H1 (cell line): ENCODE measurements around the gene FITM1. TPM values are rescaled to one million over a fixed set of nuclear protein-coding genes. Genes with fewer than 3 reads are reported as not detected.

Experiments
- BACH1 ChIP-seq: IDR thresholded peaks from 2 replicates; pipeline ENCODE4 v1.6.1; 2012; ENCODE audit warnings: low read length, improper control_type of control experiment
- BCL11A ChIP-seq, 2 experiments: IDR thresholded peaks; one replicate each; pipeline ENCODE4 v1.6.1; 2011; ENCODE audit warnings: low read depth in 2 of 2, low read length in 2 of 2, mild to moderate bottlenecking in 2 of 2
- CBX5 ChIP-seq: fragments of 300-800, 300-1000 bp; sonication (generic); IDR thresholded peaks from 2 replicates; pipeline ENCODE4 v1.7.1; 2016; ENCODE audit warnings: antibody characterized with exemption, low read length, low read depth
- CBX8 ChIP-seq: fragments of 300-800, 300-1000 bp; sonication (generic); IDR thresholded peaks from 2 replicates; pipeline ENCODE4 v1.7.1; 2016; ENCODE audit warnings: low read depth, low read length, borderline replicate concordance
- CEBPB ChIP-seq: IDR thresholded peaks from 2 replicates; pipeline ENCODE4 v1.6.1; 2012; ENCODE audit warnings: low read depth, low read length
- EP300 ChIP-seq, 2 experiments: IDR thresholded peaks; 1 replicate in 1 of 2; 2 replicates in 1 of 2; pipeline ENCODE4 v1.6.1; 2011 to 2012; ENCODE audit warnings: low read depth in 2 of 2, low read length in 2 of 2, mild to moderate bottlenecking in 2 of 2, borderline replicate concordance in 1 of 2, inconsistent platforms in 1 of 2, moderate library complexity in 1 of 2
- GTF2F1 ChIP-seq: IDR thresholded peaks from 2 replicates; pipeline ENCODE4 v1.6.1; 2012; ENCODE audit warnings: low read depth, low read length, improper control_type of control experiment, borderline replicate concordance
- HDAC6 ChIP-seq: IDR thresholded peaks from one replicate; pipeline ENCODE4 v1.7.1; 2012; ENCODE audit warnings: low read depth, mild to moderate bottlenecking, inconsistent platforms, low read length, moderate library complexity
- JUND ChIP-seq: IDR thresholded peaks from 2 replicates; pipeline ENCODE4 v1.6.1; 2011; ENCODE audit warnings: mild to moderate bottlenecking, improper control_type of control experiment, low read length
- KDM5A ChIP-seq: fragments of 200-600 bp; IDR thresholded peaks from 2 replicates; pipeline ENCODE4 v1.7.1; 2012; ENCODE audit warnings: mild to moderate bottlenecking, low read length, inconsistent platforms, mixed read lengths
- NRF1 ChIP-seq: IDR thresholded peaks from 2 replicates; pipeline ENCODE4 v1.6.1; 2011; ENCODE audit warnings: mild to moderate bottlenecking, low read depth, low read length, improper control_type of control experiment
- PHF8 ChIP-seq: fragments of 200-600 bp; sonication (generic); conservative IDR thresholded peaks from 2 replicates; pipeline ENCODE4 v1.7.1; 2012; ENCODE audit warnings: low read depth, mild to moderate bottlenecking, inconsistent platforms, low read length, moderate library complexity
- POLR2A ChIP-seq, 2 experiments: IDR thresholded peaks; 1 replicate in 1 of 2; 2 replicates in 1 of 2; pipeline ENCODE4 v1.6.1; 2011; ENCODE audit warnings: low read depth in 2 of 2, low read length in 2 of 2, mild to moderate bottlenecking in 2 of 2; ENCODE audit errors: control extremely low read depth in 1 of 2
- POLR2AphosphoS5 ChIP-seq: IDR thresholded peaks from 2 replicates; pipeline ENCODE4 v1.6.1; 2011; ENCODE audit warnings: low read depth, low read length
- POU5F1 ChIP-seq: IDR thresholded peaks from 2 replicates; pipeline ENCODE4 v1.6.1; 2011; ENCODE audit warnings: low read depth, mild to moderate bottlenecking, low read length, moderate library complexity
- RNF2 ChIP-seq: fragments of 200-900, 300-1000 bp; sonication (generic); IDR thresholded peaks from 2 replicates; pipeline ENCODE4 v1.7.1; 2016; ENCODE audit warnings: borderline replicate concordance, low read depth, mild to moderate bottlenecking, antibody characterized with exemption, low read length; ENCODE audit not compliant: poor library complexity, severe bottlenecking; ENCODE audit errors: missing control alignments
- SRF ChIP-seq: IDR thresholded peaks from 2 replicates; pipeline ENCODE4 v1.6.1; 2011; ENCODE audit warnings: mild to moderate bottlenecking, low read depth, low read length, moderate library complexity
- TEAD4 ChIP-seq: IDR thresholded peaks from 2 replicates; pipeline ENCODE4 v1.6.1; 2012; ENCODE audit warnings: low read depth, low read length, inconsistent platforms, mixed read lengths
- ZNF274 ChIP-seq: IDR thresholded peaks from 2 replicates; pipeline ENCODE4 v1.7.0; 2012; ENCODE audit warnings: low read length, borderline replicate concordance; ENCODE audit errors: extremely low read depth
- polyA plus RNA-seq, 7 experiments: library from polyadenylated mRNA; depleted of rRNA in 3 of 7; stranded (reverse) in 5 of 7; unstranded in 2 of 7; fragments of >200 nt in 5 of 7; fragments of 200-250 nt in 2 of 7; gene quantifications; 1 replicate in 5 of 7; 2 replicates in 1 of 7; 4 replicates in 1 of 7; pipeline versions ENCODE4 v1.2.1 to v1.2.3, GENCODE V29; 2011 to 2013; ENCODE audit warnings: missing spikeins in 2 of 7, mixed read lengths in 2 of 7
- total RNA-seq: library from RNA; stranded (reverse); fragmentation: NEBNext Ultra II Directional; extraction: Animal tissue kit (Norgen Biotek cat#: 25700); gene quantifications from 2 replicates; pipeline ENCODE4 v1.2.1, GENCODE V29; 2021
- TF ChIP-seq, protein P1 (sequence below): IDR thresholded peaks from 2 replicates; pipeline ENCODE4 v1.6.1; 2011; ENCODE audit warnings: low read depth, mild to moderate bottlenecking, low read length; ENCODE audit not compliant: insufficient read depth
- TF ChIP-seq, protein P2 (sequence below): IDR thresholded peaks from 2 replicates; pipeline ENCODE4 v1.6.1; 2012; ENCODE audit warnings: inconsistent platforms
- TF ChIP-seq, protein P3 (sequence below): IDR thresholded peaks from 2 replicates; pipeline ENCODE4 v1.6.1; 2011; ENCODE audit warnings: low read length, improper control_type of control experiment

FITM1 gene
- total and polyA plus RNA-seq, 2 of the 8 experiments (the other 6 are each of a cell fraction or from before 2014, with no cell fraction given) = 0.53 to 0.76 TPM

DNA sequence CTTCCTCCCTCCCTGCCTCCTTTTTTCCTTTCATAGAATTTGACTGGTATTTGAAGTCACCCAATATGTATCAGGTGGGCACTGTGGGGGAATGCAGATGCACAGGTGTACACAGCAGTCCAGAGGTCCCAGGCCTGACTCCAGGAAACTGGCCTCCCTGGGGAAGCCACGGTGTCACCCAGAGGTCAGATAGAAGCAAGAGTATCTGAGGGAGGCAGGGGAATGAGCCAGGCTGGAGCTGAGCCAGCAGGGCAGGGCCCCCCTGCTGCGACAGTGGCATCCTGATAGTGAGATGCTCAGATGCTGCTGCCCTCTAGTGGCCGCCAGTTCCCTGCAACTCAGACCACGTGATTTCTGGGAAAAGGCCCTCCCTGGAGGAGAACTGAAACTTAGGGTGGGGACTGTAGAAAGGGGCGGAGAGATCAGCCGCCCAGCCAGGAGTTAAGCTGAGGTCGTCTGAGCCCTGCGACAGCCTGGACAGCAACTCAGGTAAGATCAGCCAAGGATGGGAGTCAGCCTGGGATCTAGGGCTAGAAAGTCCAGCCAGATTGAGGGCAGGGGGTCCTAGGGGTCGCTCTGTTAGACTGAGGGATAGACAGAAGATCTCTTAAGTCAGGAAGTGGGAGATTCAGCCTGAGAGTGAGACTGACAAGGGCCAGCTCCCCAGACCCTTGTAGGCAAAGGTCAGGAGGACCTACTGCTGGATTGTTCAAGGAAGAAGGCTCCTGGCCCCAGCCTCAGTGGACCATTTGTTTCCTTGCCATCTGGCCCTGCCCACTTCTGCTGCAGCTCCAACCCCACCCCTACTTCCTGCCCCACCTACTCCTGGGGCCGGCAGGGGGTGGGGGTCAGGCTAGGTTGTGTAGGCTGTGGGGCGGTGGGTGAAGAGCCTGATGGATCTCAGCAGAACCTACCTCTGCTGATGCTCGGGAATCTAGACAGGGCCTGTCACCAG is 30.7 kb downstream of the FITM1 start, which contains the start of gene IRF9 (continued):
- TF ChIP-seq POLR2A (IDR thresholded peaks at IDR 0.05; ENCODE audit: control extremely low read depth in 1 of 2, low read depth in 2 of 2, low read length in 2 of 2) = peak in 1 of 2 experiments; percentile 48; a peak in 1 of 3 replicates
- TF ChIP-seq POLR2AphosphoS5 = peak; percentile 77
- 0 out of 2 replicates have a peak, but pooled peaks have one; percentile 66 for TF ChIP-seq TEAD4
- no peak for TF ChIP-seq CEBPB
- TF ChIP-seq, protein P1, sequence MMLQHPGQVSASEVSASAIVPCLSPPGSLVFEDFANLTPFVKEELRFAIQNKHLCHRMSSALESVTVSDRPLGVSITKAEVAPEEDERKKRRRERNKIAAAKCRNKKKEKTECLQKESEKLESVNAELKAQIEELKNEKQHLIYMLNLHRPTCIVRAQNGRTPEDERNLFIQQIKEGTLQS = peak; percentile 91
- no peak for TF ChIP-seq RNF2
- TF ChIP-seq JUND = peak; percentile 44; the same call in 1 of the 2 replicates
- TF ChIP-seq NRF1 = no peak
- TF ChIP-seq GTF2F1 = no peak
- TF ChIP-seq, protein P2, sequence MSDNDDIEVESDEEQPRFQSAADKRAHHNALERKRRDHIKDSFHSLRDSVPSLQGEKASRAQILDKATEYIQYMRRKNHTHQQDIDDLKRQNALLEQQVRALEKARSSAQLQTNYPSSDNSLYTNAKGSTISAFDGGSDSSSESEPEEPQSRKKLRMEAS = peak; percentile 82
- no peak for TF ChIP-seq CBX5
- no peak for TF ChIP-seq POU5F1
- no peak for TF ChIP-seq PHF8
- no peak for TF ChIP-seq BCL11A (IDR thresholded peaks at IDR 0.05; ENCODE audit: low read depth in 2 of 2, low read length in 2 of 2)
- TF ChIP-seq BACH1 = no peak
- no peak for TF ChIP-seq SRF
- no peak for TF ChIP-seq ZNF274
- TF ChIP-seq CBX8 = no peak
- TF ChIP-seq HDAC6 = no peak
- TF ChIP-seq, protein P3, sequence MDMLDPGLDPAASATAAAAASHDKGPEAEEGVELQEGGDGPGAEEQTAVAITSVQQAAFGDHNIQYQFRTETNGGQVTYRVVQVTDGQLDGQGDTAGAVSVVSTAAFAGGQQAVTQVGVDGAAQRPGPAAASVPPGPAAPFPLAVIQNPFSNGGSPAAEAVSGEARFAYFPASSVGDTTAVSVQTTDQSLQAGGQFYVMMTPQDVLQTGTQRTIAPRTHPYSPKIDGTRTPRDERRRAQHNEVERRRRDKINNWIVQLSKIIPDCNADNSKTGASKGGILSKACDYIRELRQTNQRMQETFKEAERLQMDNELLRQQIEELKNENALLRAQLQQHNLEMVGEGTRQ = peak; percentile 93
- 0 out of 3 replicates have a peak, but pooled peaks of 1 of the 2 experiments have one; percentile 68 for TF ChIP-seq EP300 (IDR thresholded peaks at IDR 0.05; ENCODE audit: borderline replicate concordance in 1 of 2, low read depth in 2 of 2, low read length in 2 of 2)
- TF ChIP-seq KDM5A = no peak
